HG03575 (cell line): Measurements from ENCODE around the gene TSPAN9.

Source experiments
- ATAC-seq: cut with Tn5 transposase; IDR thresholded peaks from one replicate; pipeline ENCODE4 v1.9.1; 2021; ENCODE audit not compliant: unreplicated experiment, insufficient number of reproducible peaks, low FRiP score; ENCODE audit errors: extremely low read depth

Gene TSPAN9

DNA sequence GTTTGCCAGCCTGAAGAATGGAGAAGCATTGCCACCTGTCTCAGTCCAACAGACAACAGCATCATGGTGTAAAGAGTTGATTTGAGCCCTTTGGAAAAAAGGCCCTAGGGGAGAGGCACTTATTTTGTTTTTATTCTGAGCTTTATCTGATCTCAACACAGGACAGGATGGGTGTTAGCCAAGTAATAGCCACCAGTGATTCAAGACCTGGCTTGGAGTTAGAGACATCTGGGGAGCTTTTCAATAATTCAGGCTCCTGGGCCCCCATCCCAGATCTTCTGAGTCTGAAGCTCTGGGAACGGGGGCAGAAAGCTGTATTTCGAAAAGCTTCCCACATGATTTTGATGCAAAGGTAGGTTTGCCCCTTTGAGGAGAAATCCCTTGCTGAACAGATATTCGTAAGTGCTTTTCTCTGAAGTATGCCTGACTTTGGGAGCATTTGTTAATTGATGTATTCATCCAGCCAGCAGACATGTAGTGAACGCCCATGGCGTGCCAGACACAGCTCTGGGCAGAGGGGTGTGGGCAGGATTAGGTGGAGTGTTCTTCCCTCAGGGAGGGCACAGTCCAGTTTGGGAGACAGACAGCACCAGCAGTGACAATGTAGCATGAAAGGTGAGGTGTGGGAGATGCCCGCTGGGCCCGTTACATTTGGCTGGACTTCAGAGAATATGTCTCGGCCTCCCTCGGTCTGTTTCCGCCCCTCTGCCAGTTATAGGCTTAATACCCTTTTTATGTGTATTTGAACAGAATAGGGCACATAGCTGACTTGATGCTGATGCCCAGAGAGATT is 72.5 kb downstream of the TSPAN9 start:
- no peak for ATAC-seq

GRCh38 chr12:3150308-3150670 is 73.1 kb downstream of the TSPAN9 start:
- ATAC-seq, result no peak

DNA sequence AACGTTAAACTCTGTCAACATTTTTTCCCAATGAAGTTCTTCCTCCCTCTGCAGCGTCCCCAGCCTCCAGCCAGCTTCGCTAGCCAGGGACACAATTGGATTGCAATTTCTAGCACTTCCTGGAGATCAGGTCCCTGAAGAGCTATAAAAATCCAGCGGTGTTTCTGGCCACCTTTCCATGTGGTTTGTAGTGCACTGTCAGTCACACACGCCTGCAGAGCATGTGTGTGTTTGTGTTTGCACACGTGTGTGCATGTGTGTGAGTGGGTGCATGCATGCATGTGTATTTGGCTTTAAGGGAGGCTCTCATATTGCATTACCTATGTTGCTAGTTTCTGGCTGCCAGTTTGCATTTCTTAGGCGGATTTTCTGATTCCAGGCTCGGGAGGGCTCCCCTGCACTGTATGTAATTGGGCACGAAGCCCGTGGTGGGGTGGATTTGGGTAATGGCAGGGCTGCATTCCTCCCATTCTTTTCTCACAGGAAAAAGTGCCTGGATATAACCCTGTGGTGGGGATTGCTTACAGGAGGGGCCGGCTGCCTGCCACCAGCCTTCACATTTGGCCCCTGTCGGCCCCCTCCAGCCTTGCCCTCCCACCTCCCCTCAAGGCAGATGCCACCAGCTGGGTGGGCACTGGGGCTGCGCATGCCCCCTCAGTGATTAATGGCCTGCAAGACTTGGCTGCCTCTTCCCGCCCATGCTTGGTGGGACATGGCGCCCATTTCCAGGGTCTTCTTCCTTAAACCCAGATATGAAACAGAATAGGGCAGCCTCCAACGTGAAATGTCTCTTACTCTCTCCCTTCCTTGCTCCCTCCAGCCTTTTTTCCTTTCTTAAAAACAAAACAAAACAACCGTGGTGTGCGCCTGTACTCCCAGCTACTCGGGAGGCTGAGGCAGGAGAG is 74.0 kb downstream of the TSPAN9 start:
- no peak for ATAC-seq

DNA sequence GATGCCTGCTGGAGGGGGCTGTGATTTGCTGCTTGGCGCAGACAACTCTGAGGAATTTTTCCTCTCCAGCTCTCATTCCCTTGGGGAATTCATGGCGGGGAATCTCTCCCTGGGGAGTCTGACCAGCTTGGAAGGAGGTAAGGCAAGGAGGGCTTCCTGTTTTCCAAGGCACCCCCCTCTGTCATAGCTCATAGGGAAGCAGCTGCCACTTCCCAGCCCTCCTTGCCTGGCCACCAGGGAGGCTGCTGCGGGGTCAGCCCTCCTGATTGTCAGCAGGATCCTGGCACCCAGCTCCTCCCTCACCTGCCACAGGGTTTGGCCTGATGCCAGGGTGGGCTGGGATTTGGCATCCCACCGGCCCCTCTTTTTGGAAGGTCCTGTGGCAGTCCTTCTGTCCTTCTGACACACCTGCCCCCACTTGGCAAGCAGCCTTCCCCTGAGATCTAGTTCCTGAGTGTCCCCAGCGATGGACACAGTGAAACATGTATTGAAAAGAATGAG is 74.9 kb downstream of the TSPAN9 start:
- no peak for ATAC-seq

- no peak for ATAC-seq
Observed at GRCh38 chr12:3152892-3153291, 75.7 kb downstream of the TSPAN9 start.

DNA sequence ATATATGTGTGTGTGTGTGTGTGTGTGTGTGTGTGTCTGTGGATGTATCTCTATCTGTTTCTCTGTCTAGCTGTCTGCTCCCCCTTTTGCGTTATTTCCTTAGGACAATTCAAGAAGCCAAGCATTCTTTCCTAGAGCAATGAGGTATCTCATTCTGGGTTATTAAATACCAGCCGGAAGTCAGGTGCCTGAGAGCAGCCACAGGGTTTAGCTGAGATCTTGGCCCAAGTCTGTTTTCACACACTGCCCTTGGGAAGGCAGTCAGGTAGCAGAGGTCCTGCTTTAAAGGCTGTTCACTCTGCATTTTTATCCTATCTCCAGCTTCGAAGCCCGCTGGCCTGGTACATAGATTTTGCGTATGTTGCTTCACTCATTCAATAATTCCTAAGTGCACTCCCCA is 76.8 kb downstream of the TSPAN9 start:
- ATAC-seq, result no peak

DNA sequence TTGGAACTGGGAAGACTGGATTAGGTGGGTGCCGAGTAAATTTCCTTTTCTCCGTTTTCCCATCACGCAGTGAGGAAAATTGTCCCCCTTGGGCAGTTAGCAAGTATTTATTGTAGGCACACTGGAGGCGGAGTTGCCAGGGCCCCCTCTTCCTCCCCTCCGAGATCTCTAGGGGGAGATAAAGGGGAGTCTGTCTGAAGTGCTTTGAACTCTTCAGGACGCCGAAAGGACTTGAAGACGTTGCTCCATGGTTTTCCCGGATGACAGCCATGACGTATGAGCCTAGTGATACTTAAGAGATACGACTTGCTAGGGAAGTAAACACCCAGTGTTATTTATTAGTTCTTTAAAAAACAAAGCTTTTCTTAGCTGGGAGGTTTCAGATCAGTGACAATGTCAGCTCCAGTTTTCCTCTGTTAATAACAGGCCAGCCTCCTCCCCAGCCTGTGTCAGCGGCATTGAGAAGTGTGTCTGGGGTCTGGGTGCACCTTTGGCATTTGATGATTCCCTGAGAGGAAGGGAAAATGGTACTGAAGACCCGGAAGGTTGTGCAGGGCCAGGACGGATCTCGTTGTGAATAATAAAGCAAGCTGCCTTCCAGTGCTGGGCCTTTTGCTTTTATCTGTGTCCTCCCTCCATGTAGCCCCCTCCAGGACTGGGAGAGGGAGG is 78.7 kb downstream of the TSPAN9 start:
- ATAC-seq, result no peak

GRCh38 chr12:3157581-3158323 is 80.6 kb downstream of the TSPAN9 start:
- ATAC-seq, result no peak

GRCh38 chr12:3158851-3159465 is 81.8 kb downstream of the TSPAN9 start:
- no peak for ATAC-seq

DNA sequence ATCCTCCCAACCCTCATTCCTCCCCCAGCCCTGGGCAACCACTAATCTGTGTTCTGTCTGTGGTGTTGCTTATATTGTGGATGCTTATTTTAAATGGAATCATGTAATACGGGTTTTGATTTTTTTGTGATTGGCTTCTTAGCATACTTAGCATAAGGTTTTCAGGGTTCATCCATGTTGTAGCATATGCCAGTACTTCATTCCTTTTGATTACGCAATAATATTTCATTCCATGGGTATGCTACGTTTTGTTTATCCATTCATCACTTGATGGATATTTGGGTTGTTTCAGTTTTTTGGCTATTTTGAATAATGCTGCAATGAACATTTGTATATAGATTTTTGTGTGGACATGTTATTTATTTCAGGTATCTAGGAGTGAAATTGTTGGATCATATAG is 82.9 kb downstream of the TSPAN9 start:
- no peak for ATAC-seq

GRCh38 chr12:3161861-3162260 is 84.7 kb downstream of the TSPAN9 start:
- ATAC-seq, result no peak

DNA sequence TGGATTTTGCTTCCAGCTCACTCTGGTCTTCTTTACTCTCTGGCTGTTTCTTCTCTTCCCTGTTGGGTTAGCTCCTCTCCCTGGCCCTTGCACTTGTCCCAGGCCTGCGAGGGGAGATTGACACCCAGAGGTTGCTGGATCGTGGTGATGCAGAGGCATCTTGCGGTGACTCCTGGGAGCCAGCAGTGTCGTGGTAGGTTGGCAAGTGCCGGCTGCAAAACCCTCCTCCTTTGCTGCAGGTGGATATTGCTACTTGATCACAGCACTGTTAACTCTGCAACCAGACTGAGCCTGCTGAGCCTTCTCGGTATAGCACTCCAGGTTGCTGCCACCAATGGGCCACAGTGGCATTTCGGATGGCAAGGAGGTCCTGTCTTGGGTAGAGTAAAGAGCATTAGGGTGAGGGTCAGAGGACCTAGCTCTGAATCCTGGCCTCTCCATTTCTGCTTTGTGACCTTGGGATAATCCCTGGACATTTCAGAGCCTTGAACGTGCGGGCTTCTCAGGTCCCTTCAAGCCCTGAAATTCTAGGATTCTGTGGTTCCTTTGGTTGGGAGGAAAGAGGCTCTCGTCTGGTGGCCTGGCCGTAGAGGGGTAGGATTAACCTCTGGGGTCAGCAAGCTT is 87.4 kb downstream of the TSPAN9 start:
- no peak for ATAC-seq

- ATAC-seq, result no peak
Observed at GRCh38 chr12:3165078-3165980, 88.2 kb downstream of the TSPAN9 start.

DNA sequence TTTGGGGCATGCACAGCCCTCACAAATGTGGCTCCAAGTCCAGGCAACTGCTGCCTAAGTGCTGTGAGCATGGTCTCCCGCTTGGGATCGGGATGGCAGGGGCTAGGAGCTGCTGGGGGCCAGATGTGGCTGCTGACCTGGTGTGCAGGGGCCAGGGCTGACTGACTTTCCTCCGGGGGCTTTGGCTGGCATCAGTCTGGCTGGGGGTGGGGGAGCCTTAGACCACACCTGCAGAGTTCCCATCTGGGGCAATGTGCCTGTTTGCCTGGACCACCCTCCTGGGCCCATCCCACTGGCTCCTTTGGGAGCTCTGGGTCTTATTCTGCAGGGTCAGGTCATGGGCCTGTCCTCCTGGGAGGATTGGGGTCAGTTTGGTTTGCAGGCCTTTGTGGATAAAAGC is 90.5 kb downstream of the TSPAN9 start:
- ATAC-seq, result no peak

GRCh38 chr12:3168223-3169221 is 91.3 kb downstream of the TSPAN9 start:
- ATAC-seq, result no peak
